ENCODE results near the gene AGXT2. TPM values are rescaled to one million over a fixed set of nuclear protein-coding genes. Genes with fewer than 3 reads are reported as not detected.

The AGXT2 gene
- total and polyA plus RNA-seq, 2 donors (not counting 3 experiments of a cell fraction or from before 2014, with no cell fraction given) = not detected

- Histone ChIP-seq H3K4me3 (replicated peaks in 1 of 3; ENCODE audit: insufficient read depth in 1 of 3, low read depth in 1 of 3, low read length in 3 of 3) (no peak overlapping the region), H2AFZ (ENCODE audit: low read depth, low read length) (no peak overlapping the region), H3K9ac (replicated peaks; ENCODE audit: extremely low read depth, insufficient read depth, low read length) (no peak overlapping the region), H3K9me1 (replicated peaks; ENCODE audit: control insufficient read depth, extremely low read depth, insufficient read depth, low read length) (no peaks in the 10 kb centered on the region), H3K79me2 (ENCODE audit: control insufficient read depth, insufficient read depth, low read length) (no peaks in the 10 kb centered on the region), H3K4me2 (ENCODE audit: insufficient read depth, low read length) (no peak overlapping the region), H4K20me1 (replicated peaks; ENCODE audit: control insufficient read depth, extremely low read depth, insufficient read depth, low read length) (no peaks in the 10 kb centered on the region), H3K27me3 (ENCODE audit: control insufficient read depth in 2 of 2, insufficient read depth in 2 of 2, low read length in 2 of 2) (peaks cover 0 to 2% of the 10 kb centered on the region in 2 experiments), H3K9me3 (replicated peaks; ENCODE audit: control insufficient read depth, insufficient read depth, low read length) (no peaks in the 10 kb centered on the region), H3K4me1 (ENCODE audit: control insufficient read depth, extremely low read depth, insufficient read depth, low read length) (no peaks in the 10 kb centered on the region), H3K27ac (ENCODE audit: insufficient read depth, low read depth, low read length) (no peak overlapping the region), H3K36me3 (ENCODE audit: control insufficient read depth in 2 of 2, extremely low read depth in 1 of 2, insufficient read depth in 2 of 2, low read length in 2 of 2) (no peaks in the 10 kb centered on the region)
- FAIRE-seq (no peak), DNase-seq (ENCODE audit: low read depth, low spot score) (no peak)
- BruUV-seq (replicated peaks) = no TSS peak
- ChIA-PET POLR2A (no interaction called here), CTCF (interaction anchor here (0.6 kb wide), 1 partner anchor 879 kb away, joined by 3 read pairs; no protein-coding TSS in a partner anchor)
- TF ChIP-seq JUN (IDR thresholded peaks at IDR 0.05; ENCODE audit: borderline replicate concordance, insufficient read depth, insufficient read length, low read depth) (no peak), EZH2 (IDR thresholded peaks at IDR 0.05; ENCODE audit: borderline replicate concordance, low read depth, low read length, severe bottlenecking) (no peak), MAX (IDR thresholded peaks at IDR 0.05; ENCODE audit: insufficient read depth, insufficient read length) (no peak), CTCF (IDR thresholded peaks at IDR 0.05; ENCODE audit: extremely low read depth in 1 of 2, insufficient read depth in 1 of 2, low read depth in 1 of 2, low read length in 2 of 2) (no peak), POLR2AphosphoS5 (IDR thresholded peaks at IDR 0.05; ENCODE audit: insufficient read depth, low read depth, low read length) (no peak), FOS (IDR thresholded peaks at IDR 0.05; ENCODE audit: borderline replicate concordance, insufficient read depth, low read length) (peak; percentile 87)
- intact Hi-C loops (cut with micrococcal nuclease) (no loop called here), dilution Hi-C loops (cut with MboI; ENCODE audit: extremely low pct_ligation_motif_present, low sequenced_read_pairs) (no loop called here)
These were observed 975 bp downstream of the AGXT2 start for GRCh38 chr5:35046774-35047173.

Measured in endothelial cell of umbilical vein (primary cell).